Measurements from ENCODE around the gene MREG.

MREG gene

DNA sequence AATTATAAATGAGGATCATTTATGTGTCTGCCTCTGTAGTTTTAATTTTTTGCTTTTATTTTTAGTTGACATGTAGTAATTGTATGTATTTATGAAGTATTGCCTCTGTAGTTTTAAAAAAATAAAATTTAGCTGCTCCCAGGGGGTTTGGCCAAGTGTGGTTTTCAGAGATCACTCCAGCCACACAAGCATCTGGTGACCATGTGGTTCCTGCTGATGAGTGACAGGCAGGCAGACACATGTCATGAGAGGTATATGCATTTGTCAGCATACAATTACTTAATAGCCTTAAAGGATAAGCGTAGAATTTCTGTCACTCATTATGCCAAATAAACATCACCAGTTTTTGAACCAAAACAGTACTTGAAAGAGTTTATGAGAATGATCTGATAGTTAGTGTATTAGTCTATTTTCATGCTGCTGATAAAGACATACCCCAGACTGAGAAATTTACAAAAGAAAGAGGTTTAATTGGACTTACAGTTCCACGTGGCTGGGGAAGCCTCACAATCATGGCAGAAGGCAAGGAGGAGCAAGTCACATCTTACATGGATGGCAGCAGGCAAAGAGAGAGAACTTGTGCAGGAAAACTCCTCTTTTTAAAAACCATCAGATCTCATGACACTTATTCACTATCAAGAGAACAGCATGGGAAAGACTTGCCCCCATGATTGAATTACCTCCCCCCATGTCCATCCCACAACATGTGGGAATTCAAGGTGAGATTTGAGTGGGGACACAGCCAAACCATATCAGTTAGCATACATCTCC, 29.6 kb downstream of the MREG start:
- TF ChIP-seq, protein P1, sequence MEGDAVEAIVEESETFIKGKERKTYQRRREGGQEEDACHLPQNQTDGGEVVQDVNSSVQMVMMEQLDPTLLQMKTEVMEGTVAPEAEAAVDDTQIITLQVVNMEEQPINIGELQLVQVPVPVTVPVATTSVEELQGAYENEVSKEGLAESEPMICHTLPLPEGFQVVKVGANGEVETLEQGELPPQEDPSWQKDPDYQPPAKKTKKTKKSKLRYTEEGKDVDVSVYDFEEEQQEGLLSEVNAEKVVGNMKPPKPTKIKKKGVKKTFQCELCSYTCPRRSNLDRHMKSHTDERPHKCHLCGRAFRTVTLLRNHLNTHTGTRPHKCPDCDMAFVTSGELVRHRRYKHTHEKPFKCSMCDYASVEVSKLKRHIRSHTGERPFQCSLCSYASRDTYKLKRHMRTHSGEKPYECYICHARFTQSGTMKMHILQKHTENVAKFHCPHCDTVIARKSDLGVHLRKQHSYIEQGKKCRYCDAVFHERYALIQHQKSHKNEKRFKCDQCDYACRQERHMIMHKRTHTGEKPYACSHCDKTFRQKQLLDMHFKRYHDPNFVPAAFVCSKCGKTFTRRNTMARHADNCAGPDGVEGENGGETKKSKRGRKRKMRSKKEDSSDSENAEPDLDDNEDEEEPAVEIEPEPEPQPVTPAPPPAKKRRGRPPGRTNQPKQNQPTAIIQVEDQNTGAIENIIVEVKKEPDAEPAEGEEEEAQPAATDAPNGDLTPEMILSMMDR (IDR thresholded peaks at IDR 0.05) = no peak

DNA sequence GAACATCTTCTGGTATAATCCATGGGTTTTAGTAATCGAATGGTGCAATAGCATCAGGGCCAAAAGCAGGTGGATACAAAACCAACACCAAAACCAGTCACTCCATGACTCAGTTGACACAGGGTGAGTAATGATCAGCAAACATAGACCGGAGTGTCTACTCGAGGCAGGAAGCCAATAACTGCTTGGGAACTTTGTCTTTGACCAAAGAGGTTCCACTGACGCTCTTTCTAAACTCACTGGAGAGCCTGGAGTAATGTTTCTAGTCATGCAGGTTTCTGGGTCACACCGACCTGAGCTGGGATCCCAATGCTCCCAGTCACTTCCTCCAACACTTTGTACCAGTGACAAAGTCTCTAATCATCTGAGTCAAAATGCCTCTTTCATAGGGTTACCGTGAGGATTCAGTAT, 30.9 kb downstream of the MREG start:
- Histone ChIP-seq H3K4me1 (no peaks in the 10 kb centered on the region), H3K4me3 (no peak overlapping the region), H3K27ac (no peak overlapping the region), H3K9me3 (peaks cover 0 to 3% (median 0%) of the 10 kb centered on the region in 3 donors), H3K27me3 (no peaks in the 10 kb centered on the region), H3K36me3 (no peaks in the 10 kb centered on the region)
- intact Hi-C loops (cut with DNase I; ENCODE audit: low total_unique reads) = no loop called here
- DNase-seq = no peak
- TF ChIP-seq, protein P1 (IDR thresholded peaks at IDR 0.05) = no peak

More for the DNA sequence above, 29.6 kb downstream of the MREG start:
- H3K4me1 ChIP-seq = no peaks in the 10 kb centered on the region
- peaks cover 0 to 3% (median 0%) of the 10 kb centered on the region in 3 donors for H3K9me3 ChIP-seq
- no peak for DNase-seq
- no peak overlapping the region for H3K4me3 ChIP-seq
- H3K36me3 ChIP-seq = no peaks in the 10 kb centered on the region
- intact Hi-C loops (cut with DNase I; ENCODE audit: low total_unique reads) = no loop called here
- H3K27me3 ChIP-seq = no peaks in the 10 kb centered on the region
- H3K27ac ChIP-seq = no peak overlapping the region

DNA sequence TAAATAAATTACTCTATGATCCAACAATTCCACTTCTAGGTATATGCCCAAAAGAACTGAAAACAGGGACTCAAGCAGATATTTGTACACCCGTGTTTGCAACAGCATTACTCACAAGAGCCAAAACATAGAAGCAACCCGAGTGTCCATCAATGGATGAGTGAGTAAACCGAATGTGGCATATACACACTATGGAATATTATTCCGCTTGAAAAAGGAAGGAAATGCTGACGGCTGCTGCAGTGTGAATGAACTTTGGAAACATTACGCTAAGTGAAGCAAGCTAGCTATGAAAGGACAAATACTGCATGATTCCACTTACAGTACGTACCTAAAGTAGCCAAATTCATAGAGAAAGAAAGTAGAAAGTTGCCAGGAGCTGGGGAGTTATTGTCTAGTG, 32.2 kb downstream of the MREG start:
- TF ChIP-seq, protein P1 (IDR thresholded peaks at IDR 0.05) = no peak

DNA sequence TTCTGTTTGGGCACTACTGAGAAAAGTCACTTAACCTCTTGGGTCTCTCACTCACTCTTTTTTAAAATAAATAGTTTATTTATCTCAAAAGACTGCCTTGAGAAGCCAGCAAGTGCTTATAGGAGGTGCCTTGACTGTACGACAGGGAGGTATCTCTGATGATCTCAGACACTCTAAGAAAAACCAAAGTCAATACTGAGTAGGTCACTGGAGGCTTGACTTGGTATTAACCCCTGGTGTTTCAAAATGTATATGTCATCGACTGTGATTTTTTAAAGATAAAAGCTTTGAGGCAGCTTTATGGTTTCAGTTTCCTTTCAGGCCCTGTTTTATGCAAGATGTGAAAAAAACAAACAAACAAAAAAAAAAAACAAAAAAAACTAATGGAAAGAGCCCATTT, 33.7 kb downstream of the MREG start:
- TF ChIP-seq, protein P1 (IDR thresholded peaks at IDR 0.05) = no peak
- Histone ChIP-seq H3K27ac (no peak overlapping the region), H3K36me3 (no peaks in the 10 kb centered on the region), H3K4me1 (no peaks in the 10 kb centered on the region), H3K9me3 (peaks cover 0 to 3% (median 0%) of the 10 kb centered on the region in 3 donors), H3K27me3 (no peaks in the 10 kb centered on the region), H3K4me3 (no peak overlapping the region)
- intact Hi-C loops (cut with DNase I; ENCODE audit: low total_unique reads) = no loop called here
- DNase-seq = no peak

More for the DNA sequence above, 32.2 kb downstream of the MREG start:
- Histone ChIP-seq H3K27me3 (no peaks in the 10 kb centered on the region), H3K4me3 (no peak overlapping the region), H3K36me3 (no peaks in the 10 kb centered on the region), H3K27ac (no peak overlapping the region), H3K9me3 (peaks cover 0 to 3% (median 0%) of the 10 kb centered on the region in 3 donors), H3K4me1 (no peaks in the 10 kb centered on the region)
- intact Hi-C loops (cut with DNase I; ENCODE audit: low total_unique reads) = no loop called here
- DNase-seq = no peak

DNA sequence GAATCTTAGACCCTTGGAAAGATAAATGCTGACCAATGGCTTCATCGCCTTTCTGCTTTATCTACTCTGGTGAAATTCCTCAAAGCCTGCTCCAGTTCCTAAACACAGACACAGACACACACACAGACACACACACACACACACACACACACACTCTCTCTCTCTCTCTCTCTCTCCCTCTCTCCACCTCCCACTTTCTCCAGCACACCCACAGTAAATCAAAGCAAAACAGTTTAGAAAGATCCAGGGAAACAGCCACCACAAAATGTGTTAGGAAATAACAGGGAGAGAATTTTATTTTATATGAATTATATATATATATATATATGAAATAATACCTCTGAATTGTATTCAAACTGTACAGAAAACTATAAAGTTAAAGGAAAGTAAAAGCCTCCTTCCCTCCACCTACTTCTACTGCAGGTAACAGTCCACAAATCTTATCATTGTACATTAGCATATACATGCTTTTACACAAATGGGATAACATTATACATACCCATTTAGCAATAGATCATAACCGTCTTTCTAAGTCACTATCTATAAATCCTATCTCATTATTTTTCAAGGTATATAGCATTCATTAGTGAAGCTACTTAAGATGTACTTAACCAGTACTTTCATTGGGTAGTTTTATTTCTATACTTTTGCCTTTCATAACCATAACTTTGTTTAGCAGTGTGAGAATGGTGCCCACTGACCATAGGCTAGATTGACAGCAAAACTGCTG, 38.5 kb downstream of the MREG start:
- Histone ChIP-seq H3K36me3 (no peaks in the 10 kb centered on the region), H3K27me3 (no peaks in the 10 kb centered on the region), H3K4me3 (no peak overlapping the region), H3K4me1 (peaks cover 0 to 17% (median 5%) of the 10 kb centered on the region in 4 donors), H3K9me3 (no peaks in the 10 kb centered on the region), H3K27ac (no peak overlapping the region)
- DNase-seq = no peak
- intact Hi-C loops (cut with DNase I; ENCODE audit: low total_unique reads) = no loop called here
- TF ChIP-seq, protein P1 (IDR thresholded peaks at IDR 0.05) = no peak

All from tibial artery (tissue), 4 donors.